ENCODE measurements around the gene CCDC198.

The CCDC198 gene

DNA sequence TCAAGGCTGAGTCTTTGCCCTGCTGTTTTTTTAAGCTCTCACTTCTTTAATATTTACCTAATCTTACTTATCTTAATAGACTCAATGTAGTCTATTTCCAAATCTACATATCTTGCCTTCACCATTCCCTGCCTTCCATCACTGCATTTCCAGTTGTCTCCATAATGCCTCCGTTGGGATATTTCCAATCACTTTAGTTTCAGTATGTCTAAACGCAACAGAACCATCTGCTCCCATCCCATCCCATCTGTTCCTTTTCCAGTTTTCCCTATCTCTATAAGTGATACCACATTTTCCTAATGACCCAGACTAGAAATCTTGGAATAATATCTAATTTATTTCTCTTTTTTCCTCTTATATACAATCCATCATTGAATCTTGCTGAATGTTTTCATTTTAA, 15.1 kb upstream of the CCDC198 start:
- in situ Hi-C loops (cut with HindIII; ENCODE audit: low sequenced_read_pairs): no loop called here
- no peak for DNase-seq (ENCODE audit: low read depth, low spot score)

DNA sequence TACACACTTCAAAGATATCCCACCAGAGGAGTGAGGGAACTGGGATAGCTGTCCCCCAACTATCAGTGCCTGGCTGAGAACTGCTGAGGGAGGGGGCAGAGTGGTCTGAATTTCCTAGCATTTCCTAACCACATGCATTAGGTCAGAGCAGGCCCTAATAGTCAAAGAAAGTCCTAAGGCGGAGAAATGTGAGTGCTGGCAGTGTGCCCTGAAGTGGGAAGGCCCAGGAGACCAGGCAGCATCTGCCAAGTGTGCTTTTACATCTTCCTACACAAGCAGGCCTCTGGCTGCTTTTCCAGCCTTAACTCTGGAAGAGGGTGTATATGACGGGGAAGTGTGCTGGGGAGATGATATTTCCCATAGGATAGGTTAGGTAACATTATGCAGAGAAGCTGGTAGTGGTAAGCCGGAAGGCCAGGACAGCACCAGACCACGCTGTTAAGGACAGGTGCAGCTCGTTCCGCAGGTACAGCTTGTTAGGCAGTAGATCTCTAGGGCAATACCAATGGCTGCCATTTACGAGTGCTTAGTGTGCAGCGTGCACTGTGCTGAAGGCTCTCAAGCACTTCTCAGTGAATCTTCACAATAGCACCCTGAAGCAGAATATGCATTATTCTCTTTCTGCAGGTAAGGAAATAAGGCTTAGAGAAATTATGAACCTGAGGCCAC, 9.1 kb upstream of the CCDC198 start:
- peak; percentile 29 for DNase-seq (ENCODE audit: low read depth, low spot score)
- TF ChIP-seq, protein P1, sequence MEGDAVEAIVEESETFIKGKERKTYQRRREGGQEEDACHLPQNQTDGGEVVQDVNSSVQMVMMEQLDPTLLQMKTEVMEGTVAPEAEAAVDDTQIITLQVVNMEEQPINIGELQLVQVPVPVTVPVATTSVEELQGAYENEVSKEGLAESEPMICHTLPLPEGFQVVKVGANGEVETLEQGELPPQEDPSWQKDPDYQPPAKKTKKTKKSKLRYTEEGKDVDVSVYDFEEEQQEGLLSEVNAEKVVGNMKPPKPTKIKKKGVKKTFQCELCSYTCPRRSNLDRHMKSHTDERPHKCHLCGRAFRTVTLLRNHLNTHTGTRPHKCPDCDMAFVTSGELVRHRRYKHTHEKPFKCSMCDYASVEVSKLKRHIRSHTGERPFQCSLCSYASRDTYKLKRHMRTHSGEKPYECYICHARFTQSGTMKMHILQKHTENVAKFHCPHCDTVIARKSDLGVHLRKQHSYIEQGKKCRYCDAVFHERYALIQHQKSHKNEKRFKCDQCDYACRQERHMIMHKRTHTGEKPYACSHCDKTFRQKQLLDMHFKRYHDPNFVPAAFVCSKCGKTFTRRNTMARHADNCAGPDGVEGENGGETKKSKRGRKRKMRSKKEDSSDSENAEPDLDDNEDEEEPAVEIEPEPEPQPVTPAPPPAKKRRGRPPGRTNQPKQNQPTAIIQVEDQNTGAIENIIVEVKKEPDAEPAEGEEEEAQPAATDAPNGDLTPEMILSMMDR (IDR thresholded peaks at IDR 0.05; ENCODE audit: low read depth, low read length): no peak
- H3K4me3 ChIP-seq (ENCODE audit: low read depth, low read length): no peak overlapping the region
- in situ Hi-C loops (cut with HindIII; ENCODE audit: low sequenced_read_pairs): no loop called here

More for the DNA sequence above, 15.1 kb upstream of the CCDC198 start:
- TF ChIP-seq, protein P1 (IDR thresholded peaks at IDR 0.05; ENCODE audit: low read depth, low read length): no peak
- no peak overlapping the region for H3K4me3 ChIP-seq (ENCODE audit: low read depth, low read length)

DNA sequence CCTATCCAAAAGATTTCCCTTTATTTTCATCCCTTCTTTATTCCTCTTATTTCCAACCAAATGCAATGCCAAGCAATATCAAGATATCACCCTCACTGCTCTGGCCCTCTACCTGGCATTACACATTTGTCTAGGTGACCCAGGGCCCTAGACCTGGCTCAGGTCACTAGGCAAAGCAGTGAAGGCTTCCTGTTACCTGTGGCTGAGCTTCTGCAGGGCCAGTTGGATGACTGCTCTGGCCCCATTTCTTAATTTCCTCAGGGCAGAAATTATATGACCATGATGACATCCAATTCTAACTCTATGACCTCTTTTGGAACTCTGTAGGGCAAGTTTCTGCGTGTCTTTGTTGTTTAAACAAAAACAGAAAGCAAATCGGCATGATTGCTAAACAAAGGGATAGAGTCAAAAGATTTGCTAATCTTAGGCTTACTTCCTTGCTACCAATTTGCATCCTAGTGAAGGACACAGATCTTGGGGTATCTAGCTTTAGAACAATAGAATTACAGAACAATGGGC, 7.4 kb upstream of the CCDC198 start:
- in situ Hi-C loops (cut with HindIII; ENCODE audit: low sequenced_read_pairs): no loop called here
- DNase-seq (ENCODE audit: low read depth, low spot score): no peak
- H3K4me3 ChIP-seq (ENCODE audit: low read depth, low read length): no peak overlapping the region
- TF ChIP-seq, protein P1 (IDR thresholded peaks at IDR 0.05; ENCODE audit: low read depth, low read length): no peak

DNA sequence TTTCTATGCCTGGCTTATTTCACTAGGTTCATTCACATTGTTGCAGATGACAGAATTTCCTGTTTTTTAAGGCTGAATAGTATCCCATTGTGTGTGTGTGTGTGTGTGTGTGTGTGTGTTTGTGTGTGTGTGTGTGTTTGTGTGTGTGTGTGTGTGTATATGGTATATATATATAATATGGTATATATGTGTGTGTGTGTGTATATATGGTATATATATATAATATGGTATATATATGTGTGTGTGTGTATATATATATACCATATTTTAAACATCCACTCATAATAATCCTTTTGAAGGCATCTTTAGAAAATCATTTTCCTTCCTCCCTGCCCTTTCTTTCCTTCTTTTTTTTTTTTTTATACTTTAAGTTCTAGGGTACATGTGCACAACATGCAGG, 5.0 kb upstream of the CCDC198 start:
- no peak for DNase-seq (ENCODE audit: low read depth, low spot score)
- in situ Hi-C loops (cut with HindIII; ENCODE audit: low sequenced_read_pairs): no loop called here
- TF ChIP-seq, protein P1 (IDR thresholded peaks at IDR 0.05; ENCODE audit: low read depth, low read length): no peak
- no peak overlapping the region for H3K4me3 ChIP-seq (ENCODE audit: low read depth, low read length)

DNA sequence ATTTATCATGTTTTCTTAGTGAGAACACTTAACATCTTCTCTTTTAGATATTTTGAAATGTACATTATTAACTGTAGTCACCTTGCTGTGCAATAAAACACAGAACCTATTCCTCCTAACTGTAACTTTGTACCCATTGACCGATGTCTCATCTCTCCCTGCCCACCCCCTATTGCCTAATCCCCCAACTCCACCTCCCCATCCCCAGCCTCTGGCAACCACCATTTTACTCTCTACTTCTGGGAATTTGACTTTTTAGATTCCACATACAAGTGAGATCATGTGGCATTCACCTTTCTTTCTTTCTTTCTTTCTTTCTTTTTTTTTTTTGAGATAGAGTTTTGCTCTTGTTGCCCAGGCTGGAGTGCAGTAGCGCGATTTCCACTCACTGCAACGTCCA, 4.4 kb upstream of the CCDC198 start:
- TF ChIP-seq, protein P1 (IDR thresholded peaks at IDR 0.05; ENCODE audit: low read depth, low read length): no peak
- H3K4me3 ChIP-seq (ENCODE audit: low read depth, low read length): no peak overlapping the region
- in situ Hi-C loops (cut with HindIII; ENCODE audit: low sequenced_read_pairs): no loop called here
- DNase-seq (ENCODE audit: low read depth, low spot score): no peak

DNA sequence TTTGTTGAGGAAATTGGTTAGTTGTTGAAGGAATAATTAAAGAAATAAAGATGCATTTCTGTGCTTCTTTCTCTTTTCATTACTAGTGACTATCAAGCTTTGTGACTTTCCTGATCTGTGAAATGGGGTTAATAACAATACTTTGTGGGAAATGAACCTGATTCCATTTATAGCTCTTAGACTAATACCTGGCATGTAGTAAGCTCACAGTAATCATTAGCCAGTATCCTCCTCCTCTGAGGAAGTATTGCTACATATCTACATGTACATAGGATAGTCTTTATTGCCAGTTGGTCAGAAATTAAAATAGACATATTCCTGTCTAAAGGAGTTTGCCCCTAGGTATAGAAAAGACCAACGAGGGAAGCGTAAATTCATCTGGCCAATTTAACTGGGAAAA, 1.8 kb upstream of the CCDC198 start:
- TF ChIP-seq, protein P1 (IDR thresholded peaks at IDR 0.05; ENCODE audit: low read depth, low read length): no peak
- DNase-seq (ENCODE audit: low read depth, low spot score): no peak
- in situ Hi-C loops (cut with HindIII; ENCODE audit: low sequenced_read_pairs): no loop called here
- H3K4me3 ChIP-seq (ENCODE audit: low read depth, low read length): no peak overlapping the region
